Stomach (tissue), 9 donors: Measurements from ENCODE around the gene AFAP1. TPM values are rescaled to one million over a fixed set of nuclear protein-coding genes. Genes with fewer than 3 reads are reported as not detected.

Source experiments
- DNase-seq, 2 donors: peaks; one replicate each; pipeline versions ENCODE4 v3.0.0 to v3.0.0-alpha.2; 2013 to 2019
- H3K27ac ChIP-seq, 5 donors: fragments of 200-600 bp in 4 of 5; sonication (generic) in 4 of 5; one replicate each; pipeline ENCODE4 v1.5.1; 2013 to 2019; ENCODE audit warnings: mild to moderate bottlenecking in 1 of 5, moderate library complexity in 1 of 5
- H3K27me3 ChIP-seq, 3 donors: fragments of 200-600 bp; sonication (generic); one replicate each; pipeline ENCODE4 v1.5.1; 2017 to 2019; ENCODE audit warnings: mixed run types in 1 of 3
- H3K36me3 ChIP-seq, 4 donors: fragments of 200-600 bp; sonication (generic); 1 replicate in 3 of 4; 2 replicates in 1 of 4; pipeline ENCODE4 v1.5.1; 2016 to 2019
- H3K4me1 ChIP-seq, 4 donors: fragments of 200-600 bp; sonication (generic); one replicate each; pipeline ENCODE4 v1.5.1; 2016 to 2019
- H3K4me3 ChIP-seq, 4 donors: fragments of 200-600 bp; sonication (generic) in 3 of 4; one replicate each; pipeline ENCODE4 v1.5.1; 2016 to 2019; ENCODE audit warnings: mild to moderate bottlenecking in 1 of 4
- H3K9me3 ChIP-seq, 4 donors: fragments of 200-600 bp; sonication (generic); one replicate each; pipeline ENCODE4 v1.5.1; 2016 to 2019
- CTCF ChIP-seq, 7 experiments: fragments of 450-650 bp in 4 of 7; fragments of 200-600 bp in 3 of 7; sonication (generic) in 3 of 7; IDR thresholded peaks; one replicate each; pipeline ENCODE4 v1.5.1; 2016 to 2019; ENCODE audit warnings: antibody characterized with exemption in 7 of 7, control low read depth in 2 of 7, mild to moderate bottlenecking in 1 of 7
- EP300 ChIP-seq: sonication (generic); formaldehyde crosslinking; IDR thresholded peaks from one replicate; pipeline ENCODE4 v1.6.1; 2017; ENCODE audit warnings: antibody characterized with exemption
- POLR2A ChIP-seq, 4 donors: fragments of 450-650 bp; IDR thresholded peaks; one replicate each; pipeline ENCODE4 v1.6.1; 2016; ENCODE audit warnings: antibody characterized with exemption in 4 of 4, control low read depth in 2 of 4, mild to moderate bottlenecking in 1 of 4, moderate library complexity in 1 of 4
- POLR2AphosphoS5 ChIP-seq, 3 donors: sonication (generic); formaldehyde crosslinking; IDR thresholded peaks; one replicate each; pipeline ENCODE4 v1.6.1; 2016; ENCODE audit warnings: antibody characterized with exemption in 3 of 3
- WGBS, 5 donors: extraction: QIAGEN DNeasy Blood & Tissue Kit in 3 of 5; methylation state at CpG; one replicate each; pipeline versions ENCODE4 v1.1.5 to v1.1.7; 2013 to 2018; 5-methylcytosine and 5-hydroxymethylcytosine counted together
- intact Hi-C: fragments of 100-400 bp; cut with DNase I; formaldehyde crosslinking; loops from one replicate; pipeline ENCODE4 v1.15.1; 2023; ENCODE audit warnings: low total_unique reads
- polyA plus RNA-seq, 3 donors: library from polyadenylated mRNA; stranded (reverse); fragments of 200-250 nt; gene quantifications; one replicate each; pipeline ENCODE4 v1.2.3, GENCODE V29; 2013
- total RNA-seq, 5 donors: library from RNA; depleted of rRNA; stranded (reverse); fragments of >200 nt; gene quantifications; one replicate each; pipeline versions ENCODE4 v1.1.0 to v1.2.3, GENCODE V29; 2014 to 2016
- donor health status: healthy with polysubstance abuse.
- donor health status: Bipolar disorder and iron deficiency.
- donor health status: healthy.

The AFAP1 gene
- total and polyA plus RNA-seq, 8 donors = 4.1 to 88.9 (median 12.8) TPM

- WGBS, 5 donors = 92 to 96% (median 93%) methylated on average over 22 to 30 of the region's 30 CpGs
- DNase-seq = no peak
- H3K27ac ChIP-seq = no peak overlapping the region
Observed at GRCh38 chr4:7787681-7788141, 151.9 kb downstream of the AFAP1 start.

DNA sequence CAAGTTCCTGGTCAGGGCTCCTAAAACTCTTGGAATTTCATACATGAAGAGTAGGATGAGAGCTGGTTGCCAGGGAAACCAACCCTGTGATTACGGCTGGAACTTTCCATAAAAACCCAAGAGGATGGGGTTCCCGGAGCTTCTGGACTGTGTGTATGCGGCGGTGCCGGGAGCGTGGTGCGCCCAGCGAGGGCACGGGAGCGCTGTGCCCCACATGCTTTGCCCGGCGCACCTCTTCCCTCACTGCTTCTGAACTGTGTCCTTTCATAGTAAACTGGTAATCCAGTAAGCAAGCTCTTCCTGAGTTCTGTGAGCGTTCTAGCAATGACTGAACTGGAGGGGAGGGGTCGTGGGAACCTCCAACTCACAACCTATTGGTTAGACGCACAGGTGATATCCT, 152.6 kb downstream of the AFAP1 start:
- peaks cover 2 to 18% (median 4%) of the 10 kb centered on the region in 4 donors for H3K4me1 ChIP-seq
- WGBS, 5 donors = 88 to 97% (median 96%) methylated on average over 14 to 15 of the region's 15 CpGs

More at GRCh38 chr4:7787681-7788141, 151.9 kb downstream of the AFAP1 start:
- H3K36me3 ChIP-seq = peaks cover 11 to 68% (median 56%) of the 10 kb centered on the region in 4 donors
- no peaks in the 10 kb centered on the region for H3K27me3 ChIP-seq
- intact Hi-C loops = no loop called here
- H3K4me1 ChIP-seq = peaks cover 0 to 11% (median under 1%) of the 10 kb centered on the region in 4 donors
- H3K9me3 ChIP-seq = no peaks in the 10 kb centered on the region
- no peak overlapping the region for H3K4me3 ChIP-seq
- no peak for TF ChIP-seq CTCF (IDR thresholded peaks at IDR 0.05)

GRCh38 chr4:7786517-7786916, 153.1 kb downstream of the AFAP1 start:
- intact Hi-C loops = no loop called here
- Histone ChIP-seq H3K9me3 (no peaks in the 10 kb centered on the region), H3K27me3 (no peaks in the 10 kb centered on the region), H3K36me3 (peaks cover 8 to 57% (median 46%) of the 10 kb centered on the region in 4 donors), H3K4me3 (no peak overlapping the region), H3K4me1 (peaks cover 7 to 23% (median 10%) of the 10 kb centered on the region in 4 donors), H3K27ac (no peak overlapping the region)
- 77 to 90% (median 87%) methylated on average over 10 of the region's 10 CpGs for WGBS, 5 donors
- TF ChIP-seq CTCF (IDR thresholded peaks at IDR 0.05) (no peak), POLR2AphosphoS5 (IDR thresholded peaks at IDR 0.05) (no peak), POLR2A (IDR thresholded peaks at IDR 0.05) (no peak), EP300 (no peak)
- DNase-seq = no peak

More for the DNA sequence above, 152.6 kb downstream of the AFAP1 start:
- no peak overlapping the region for H3K4me3 ChIP-seq
- TF ChIP-seq CTCF (IDR thresholded peaks at IDR 0.05) (no peak), POLR2A (IDR thresholded peaks at IDR 0.05) (no peak)
- H3K27ac ChIP-seq = no peak overlapping the region
- peaks cover 10 to 62% (median 49%) of the 10 kb centered on the region in 4 donors for H3K36me3 ChIP-seq
- no peaks in the 10 kb centered on the region for H3K27me3 ChIP-seq
- intact Hi-C loops = no loop called here
- no peak for DNase-seq
- no peaks in the 10 kb centered on the region for H3K9me3 ChIP-seq

DNA sequence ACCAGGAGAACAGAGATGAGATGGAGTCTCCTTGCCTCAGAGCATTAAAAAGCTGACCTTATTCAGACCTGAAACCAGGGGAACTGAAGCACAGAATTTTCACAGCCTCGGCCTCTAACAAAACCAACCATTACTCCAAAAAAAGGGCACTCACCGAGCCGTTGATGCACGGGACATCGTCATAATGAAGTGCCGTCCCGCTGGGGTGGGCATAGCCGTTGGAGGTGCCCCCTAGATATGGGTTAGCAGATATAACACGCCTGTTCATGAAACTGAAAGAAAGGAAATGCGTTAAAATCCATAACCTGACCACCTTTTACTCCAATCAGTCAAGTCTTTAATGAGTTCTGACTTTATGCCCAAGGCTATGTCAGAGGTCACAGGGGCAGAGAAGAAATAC, 153.6 kb downstream of the AFAP1 start:
- WGBS, 5 donors = 93 to 96% (median 94%) methylated on average over 10 of the region's 10 CpGs
- no peaks in the 10 kb centered on the region for H3K9me3 ChIP-seq
- H3K4me1 ChIP-seq = peaks cover 7 to 26% (median 12%) of the 10 kb centered on the region in 4 donors

More for the DNA sequence above, 153.6 kb downstream of the AFAP1 start:
- TF ChIP-seq POLR2A (IDR thresholded peaks at IDR 0.05) = no peak
- TF ChIP-seq CTCF (IDR thresholded peaks at IDR 0.05) = no peak
- no peak for TF ChIP-seq POLR2AphosphoS5 (IDR thresholded peaks at IDR 0.05)
- TF ChIP-seq EP300 = no peak
- H3K4me3 ChIP-seq = no peak overlapping the region
- H3K27ac ChIP-seq = no peak overlapping the region
- H3K36me3 ChIP-seq = peaks cover 8 to 61% (median 49%) of the 10 kb centered on the region in 4 donors
- no peak for DNase-seq
- intact Hi-C loops = no loop called here
- no peaks in the 10 kb centered on the region for H3K27me3 ChIP-seq
